Activated CD4-positive, alpha-beta T cell treated with anti-CD3 and anti-CD28 coated beads, Interleukin-10, Interleukin-2, amounts not matched to agents 100 ng/mL and 50 ng/mL, durations not matched to agents 16 hours and 8 hours (primary cell): ENCODE measurements around the gene TLL1.

Experiments
- DNase-seq: peaks from one replicate; pipeline ENCODE4 v3.0.0-alpha.2; 2020

The TLL1 gene

GRCh38 chr4:165982934-165983333 lies 109.9 kb downstream of the TLL1 start:
- DNase-seq, result no peak

GRCh38 chr4:165986956-165987698 lies 114.1 kb downstream of the TLL1 start:
- DNase-seq, result no peak

GRCh38 chr4:165991325-165992180 lies 118.5 kb downstream of the TLL1 start:
- no peak for DNase-seq

GRCh38 chr4:165992283-165992682 lies 119.2 kb downstream of the TLL1 start:
- DNase-seq, result no peak

GRCh38 chr4:165994701-165995100 lies 121.7 kb downstream of the TLL1 start:
- DNase-seq, result no peak

- no peak for DNase-seq
Observed at GRCh38 chr4:166003811-166004210, 130.8 kb downstream of the TLL1 start.

- no peak for DNase-seq
Observed at GRCh38 chr4:166006217-166006616, 133.2 kb downstream of the TLL1 start.

GRCh38 chr4:166008510-166008909 lies 135.5 kb downstream of the TLL1 start:
- no peak for DNase-seq

- peak; percentile 2 for DNase-seq
Observed at GRCh38 chr4:166012129-166013030, 139.3 kb downstream of the TLL1 start.

- no peak for DNase-seq
Observed at GRCh38 chr4:166014411-166014810, 141.4 kb downstream of the TLL1 start.

- DNase-seq, result no peak
Observed at GRCh38 chr4:166017804-166018203, 144.8 kb downstream of the TLL1 start.

GRCh38 chr4:166019441-166020220 lies 146.6 kb downstream of the TLL1 start:
- no peak for DNase-seq

GRCh38 chr4:166021617-166022016 lies 148.6 kb downstream of the TLL1 start:
- DNase-seq, result no peak

- DNase-seq, result no peak
Observed at GRCh38 chr4:166034965-166035364, 161.9 kb downstream of the TLL1 start.

- DNase-seq, result no peak
Observed at GRCh38 chr4:166039822-166040221, 166.8 kb downstream of the TLL1 start.

- no peak for DNase-seq
Observed at GRCh38 chr4:166042510-166043055, 169.5 kb downstream of the TLL1 start.

GRCh38 chr4:166043801-166044200 lies 170.8 kb downstream of the TLL1 start:
- no peak for DNase-seq

- DNase-seq, result no peak
Observed at GRCh38 chr4:166044871-166045270, 171.8 kb downstream of the TLL1 start.

GRCh38 chr4:166045457-166045856 lies 172.4 kb downstream of the TLL1 start:
- peak; percentile 65 for DNase-seq

- DNase-seq, result no peak
Observed at GRCh38 chr4:166049036-166049435, 176.0 kb downstream of the TLL1 start.

- no peak for DNase-seq
Observed at GRCh38 chr4:166064721-166065120, 191.7 kb downstream of the TLL1 start.

GRCh38 chr4:166065324-166065723 lies 192.3 kb downstream of the TLL1 start:
- no peak for DNase-seq
